Thyroid gland (tissue), 4 donors: ENCODE data around the gene SPAG7. TPM values are rescaled to one million over a fixed set of nuclear protein-coding genes. Genes with fewer than 3 reads are reported as not detected.
"Not testable (repeated sequence)": the region's sequence is repeated elsewhere in the genome, so short reads cannot be mapped to it uniquely, and the experiment has no call there.

Experiments used
- DNase-seq, 2 donors: peaks; one replicate each; pipeline ENCODE4 v3.0.0-alpha.2; 2019
- H3K27ac ChIP-seq, 3 donors: fragments of 200-600 bp; sonication (generic); 1 replicate in 2 of 3; 2 replicates in 1 of 3; pipeline ENCODE4 v1.5.1; 2016 to 2019; ENCODE audit warnings: mild to moderate bottlenecking in 1 of 3, moderate library complexity in 1 of 3
- H3K27me3 ChIP-seq: fragments of 200-600 bp; sonication (generic); one replicate; pipeline ENCODE4 v1.5.1; 2019
- H3K36me3 ChIP-seq, 2 donors: fragments of 200-600 bp; sonication (generic); one replicate each; pipeline ENCODE4 v1.5.1; 2016 to 2019
- H3K4me1 ChIP-seq, 2 donors: fragments of 200-600 bp; sonication (generic); one replicate each; pipeline ENCODE4 v1.5.1; 2017 to 2019
- H3K4me3 ChIP-seq, 3 donors: fragments of 200-600 bp; sonication (generic); replicated peaks in 1 of 3; 1 replicate in 2 of 3; 2 replicates in 1 of 3; pipeline ENCODE4 v1.5.1; 2016; ENCODE audit warnings: mild to moderate bottlenecking in 1 of 3
- H3K9me3 ChIP-seq: fragments of 200-600 bp; sonication (generic); one replicate; pipeline ENCODE4 v1.5.1; 2017
- CTCF ChIP-seq, 6 experiments: fragments of 200-600 bp in 3 of 6; fragments of 450-650 bp in 3 of 6; sonication (generic) in 3 of 6; IDR thresholded peaks; one replicate each; pipeline ENCODE4 v1.5.1; 2016 to 2019; ENCODE audit warnings: antibody characterized with exemption in 6 of 6, mild to moderate bottlenecking in 2 of 6, inconsistent platforms in 1 of 6, moderate library complexity in 1 of 6
- POLR2A ChIP-seq, 2 donors: fragments of 450-650 bp; IDR thresholded peaks; one replicate each; pipeline ENCODE4 v1.6.1; 2017; ENCODE audit warnings: antibody characterized with exemption in 2 of 2, mild to moderate bottlenecking in 2 of 2, moderate library complexity in 1 of 2
- WGBS, 2 donors: methylation state at CpG; one replicate each; pipeline ENCODE4 v1.1.5; 2017; 5-methylcytosine and 5-hydroxymethylcytosine counted together
- intact Hi-C: fragments of 100-400 bp; cut with DNase I; formaldehyde crosslinking; loops from one replicate; pipeline ENCODE4 v1.15.1; 2023
- total RNA-seq, 4 donors: library from RNA; depleted of rRNA; stranded (reverse); fragments of >200 nt; gene quantifications; one replicate each; pipeline ENCODE4 v1.2.3, GENCODE V29; 2016

The SPAG7 gene
- total RNA-seq, 4 donors from 2014 or later, result 50.5 to 69.7 (median 68.3) TPM

- intact Hi-C loops, result no loop called here
- Histone ChIP-seq H3K27me3 (no peaks in the 10 kb centered on the region), H3K4me3 (no peak overlapping the region), H3K4me1 (peaks cover 0 to under 1% of the 10 kb centered on the region in 2 donors), H3K36me3 (no peaks in the 10 kb centered on the region), H3K9me3 (no peaks in the 10 kb centered on the region), H3K27ac (no peak overlapping the region)
- WGBS, 2 donors, result 97 to 98% methylated on average over 18 of the region's 18 CpGs
- no peak for DNase-seq
- no peak for TF ChIP-seq CTCF (IDR thresholded peaks at IDR 0.05)
- TF ChIP-seq POLR2A (IDR thresholded peaks at IDR 0.05), result no peak
Measured at GRCh38 chr17:4928881-4929280, 38.7 kb downstream of the SPAG7 start.

- H3K27me3 ChIP-seq, H3K4me1 ChIP-seq, intact Hi-C loops, DNase-seq, H3K27ac ChIP-seq, H3K9me3 ChIP-seq, H3K36me3 ChIP-seq, H3K4me3 ChIP-seq: not testable (repeated sequence)
- WGBS, 2 donors, result 88 to 90% methylated on average over 24 of the region's 24 CpGs
Measured at GRCh38 chr17:4926577-4927335, 40.9 kb downstream of the SPAG7 start.

DNA sequence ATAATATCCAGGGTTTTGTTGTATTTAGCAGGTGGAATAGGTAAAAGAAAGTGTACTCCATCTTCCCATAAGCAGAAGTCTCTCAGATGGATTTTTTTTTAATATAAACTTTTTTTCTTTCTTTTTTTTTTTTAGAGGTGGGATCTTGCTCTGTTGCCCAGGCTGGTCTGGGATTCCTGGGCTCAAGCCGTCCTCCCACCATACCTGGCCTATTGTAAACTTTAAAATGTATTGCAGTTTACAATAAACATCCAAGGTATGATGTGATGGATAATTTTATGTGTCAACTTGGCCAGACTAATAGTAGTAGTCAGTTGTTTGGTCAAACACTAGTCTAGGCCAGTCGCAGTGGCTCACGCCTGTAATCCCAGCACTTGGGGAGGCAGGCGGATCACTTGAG, 46.3 kb downstream of the SPAG7 start:
- Histone ChIP-seq H3K4me1 (no peaks in the 10 kb centered on the region), H3K4me3 (no peak overlapping the region), H3K27me3 (no peaks in the 10 kb centered on the region), H3K9me3 (no peaks in the 10 kb centered on the region), H3K27ac (no peak overlapping the region), H3K36me3 (no peaks in the 10 kb centered on the region)
- intact Hi-C loops, result no loop called here
- WGBS, 2 donors, result 90 to 95% methylated on average over 4 of the region's 4 CpGs
- DNase-seq, result no peak
- TF ChIP-seq CTCF (IDR thresholded peaks at IDR 0.05) (no peak), POLR2A (IDR thresholded peaks at IDR 0.05) (no peak)

DNA sequence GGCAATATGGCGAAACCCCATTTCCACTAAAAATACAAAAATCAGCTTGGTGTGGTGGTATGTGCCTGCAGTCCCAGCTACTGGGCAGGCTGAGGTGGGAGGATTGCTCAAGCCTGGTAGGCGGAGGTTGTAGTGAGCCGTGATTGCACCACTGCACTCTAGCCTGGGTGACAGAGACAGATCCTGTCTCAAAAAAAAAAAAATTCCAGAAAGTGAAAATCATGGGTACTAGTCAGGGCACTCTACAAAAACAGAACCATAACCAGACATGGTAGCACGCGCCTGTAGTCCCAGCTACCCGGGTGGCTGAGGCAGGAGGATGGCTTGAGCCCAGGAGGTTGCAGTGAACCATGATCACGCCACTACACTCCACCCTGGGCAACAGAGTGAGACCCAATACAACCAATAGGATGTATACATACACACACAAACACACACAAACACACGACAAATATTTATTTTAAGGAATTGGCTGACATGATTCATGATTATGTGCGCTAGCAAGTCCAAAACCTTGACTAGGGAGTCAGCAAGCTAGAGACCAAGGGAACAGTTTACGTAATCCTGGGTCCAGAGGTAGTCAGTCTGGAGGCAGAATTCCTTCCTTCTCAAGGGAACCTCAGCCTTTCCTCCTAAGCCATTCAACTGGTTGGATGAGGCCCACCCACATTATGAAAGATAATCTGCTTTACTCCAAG, 47.1 kb downstream of the SPAG7 start:
- TF ChIP-seq POLR2A (IDR thresholded peaks at IDR 0.05) (no peak), CTCF (IDR thresholded peaks at IDR 0.05) (no peak)
- 87 to 90% methylated on average over 10 of the region's 10 CpGs for WGBS, 2 donors
- Histone ChIP-seq H3K27me3 (no peaks in the 10 kb centered on the region), H3K4me3 (no peak overlapping the region), H3K9me3 (no peaks in the 10 kb centered on the region), H3K27ac (no peak overlapping the region), H3K4me1 (no peaks in the 10 kb centered on the region), H3K36me3 (no peaks in the 10 kb centered on the region)
- no peak for DNase-seq
- intact Hi-C loops, result no loop called here

GRCh38 chr17:4919511-4920047, 48.0 kb downstream of the SPAG7 start:
- intact Hi-C loops, result no loop called here
- 69 to 73% methylated on average over 8 of the region's 8 CpGs for WGBS, 2 donors
- TF ChIP-seq POLR2A (IDR thresholded peaks at IDR 0.05) (no peak), CTCF (IDR thresholded peaks at IDR 0.05) (no peak)

DNA sequence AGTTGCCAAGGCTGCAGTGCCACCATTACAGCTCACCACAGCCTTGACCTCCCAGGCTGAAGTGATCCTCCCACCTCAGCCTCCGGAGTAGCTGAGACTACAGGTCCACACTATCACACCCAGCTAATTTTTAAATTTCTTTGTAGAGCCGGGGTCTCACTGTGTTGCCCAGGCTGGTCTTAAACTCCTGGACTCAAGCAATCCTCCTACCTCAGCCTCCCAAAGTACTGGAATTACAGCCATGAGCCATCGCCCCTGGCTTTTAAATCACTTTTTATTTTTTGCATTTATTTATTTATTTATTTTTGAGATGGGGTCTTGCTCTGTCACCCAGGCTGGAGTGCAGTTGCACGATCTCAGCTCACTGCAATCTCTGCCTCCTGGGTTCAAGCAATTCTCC, 53.1 kb downstream of the SPAG7 start:
- H3K36me3 ChIP-seq, H3K9me3 ChIP-seq, H3K27me3 ChIP-seq, H3K4me3 ChIP-seq, H3K27ac ChIP-seq, DNase-seq, intact Hi-C loops, H3K4me1 ChIP-seq: not testable (repeated sequence)
- WGBS, 2 donors, result 85 to 92% methylated on average over 4 of the region's 4 CpGs

More at GRCh38 chr17:4919511-4920047, 48.0 kb downstream of the SPAG7 start:
- H3K27me3 ChIP-seq, result no peaks in the 10 kb centered on the region
- no peaks in the 10 kb centered on the region for H3K4me1 ChIP-seq
- no peak overlapping the region for H3K4me3 ChIP-seq
- H3K36me3 ChIP-seq, result no peaks in the 10 kb centered on the region
- DNase-seq, result no peak
- H3K9me3 ChIP-seq, result no peaks in the 10 kb centered on the region
- no peak overlapping the region for H3K27ac ChIP-seq
